ENCODE results near the gene GALNT17.
"Not testable (repeated sequence)": the region's sequence is repeated elsewhere in the genome, so short reads cannot be mapped to it uniquely, and the experiment has no call there.

Gene GALNT17

DNA sequence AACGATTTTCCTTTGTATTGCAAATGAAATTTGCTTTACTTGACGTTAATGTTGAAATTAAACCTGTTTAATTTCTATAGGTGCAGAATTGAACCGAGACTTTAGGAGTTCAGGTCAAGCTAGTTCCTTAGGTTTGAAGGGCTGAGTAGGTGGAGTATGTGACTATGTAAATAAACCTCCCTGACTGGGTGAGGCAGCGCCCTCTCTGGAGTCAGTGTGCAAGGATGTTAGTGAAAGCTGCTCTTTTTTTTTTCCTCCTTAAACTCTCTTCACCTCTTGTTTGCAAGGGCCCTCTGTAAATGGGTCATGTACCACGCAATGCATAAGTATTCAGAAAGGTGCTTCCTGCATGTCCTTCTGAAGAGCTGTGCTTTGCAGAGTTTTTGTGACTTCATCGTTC lies 33.8 kb downstream of the GALNT17 start:
- no peak for DNase-seq (ENCODE audit: low read depth in 2 of 2)

DNA sequence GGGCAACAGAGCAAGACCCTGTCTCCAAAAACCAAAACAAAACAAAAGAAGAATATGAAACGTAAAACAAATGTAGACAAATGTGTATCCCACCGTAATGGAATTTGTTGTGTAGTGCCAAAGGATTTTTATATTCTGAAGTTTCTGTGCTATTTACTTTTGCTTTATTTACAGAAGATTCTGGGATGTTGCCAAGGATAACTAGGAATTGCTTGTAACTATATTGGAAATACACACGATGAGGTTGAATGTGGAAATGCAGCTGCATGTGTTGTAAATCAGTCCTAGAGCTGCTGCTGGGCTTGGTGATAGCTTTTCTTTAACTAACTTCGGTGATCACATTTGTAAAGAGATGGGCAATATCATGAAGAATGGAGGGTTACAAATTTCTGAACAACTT lies 39.5 kb downstream of the GALNT17 start:
- no peak for DNase-seq (ENCODE audit: low read depth in 2 of 2)

DNA sequence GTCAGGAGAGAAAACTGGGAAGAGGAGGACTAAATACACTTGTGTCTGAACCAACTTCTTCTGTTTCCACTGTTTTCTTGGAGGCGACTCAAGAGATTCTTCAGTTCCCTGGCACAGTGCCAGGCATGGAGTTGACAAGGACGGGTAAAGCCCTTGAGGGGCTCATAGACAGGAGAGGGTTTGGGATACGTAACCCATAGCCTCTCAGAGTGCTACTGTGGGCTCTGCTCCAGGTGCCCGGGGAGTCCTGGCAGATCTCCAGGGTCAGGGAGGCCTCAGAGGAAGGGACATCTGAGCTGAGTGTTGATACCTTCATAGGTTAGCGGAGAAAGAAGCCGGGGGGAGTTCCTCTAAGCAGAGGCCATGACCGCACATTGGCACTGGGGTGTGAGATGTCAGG lies 42.0 kb downstream of the GALNT17 start:
- DNase-seq (ENCODE audit: low read depth in 2 of 2) = no peak

DNA sequence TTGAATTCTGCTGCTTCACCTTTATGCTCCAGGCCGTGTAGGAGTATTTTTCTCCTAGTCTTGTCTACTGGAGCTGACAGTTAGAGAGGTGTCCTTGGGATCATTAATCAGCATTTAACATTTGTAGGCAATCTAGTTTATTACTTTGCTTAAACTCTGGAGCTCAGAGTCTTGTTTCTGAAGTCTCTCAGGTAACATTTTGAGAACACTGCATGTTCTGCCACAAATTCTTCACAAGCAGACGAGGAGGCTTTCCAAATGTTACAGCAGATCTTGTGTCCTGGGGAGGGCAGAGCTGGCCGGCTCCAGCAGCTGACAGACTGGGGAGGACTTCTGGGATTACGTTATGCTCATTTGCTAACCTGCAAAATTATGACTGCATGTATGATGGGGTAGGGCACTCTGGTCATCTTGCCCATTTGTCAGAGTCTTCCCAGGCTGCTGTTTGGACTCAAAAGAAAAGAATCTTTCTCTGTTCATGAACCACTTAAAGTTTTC lies 50.5 kb downstream of the GALNT17 start:
- no peak for DNase-seq (ENCODE audit: low read depth in 2 of 2)

DNA sequence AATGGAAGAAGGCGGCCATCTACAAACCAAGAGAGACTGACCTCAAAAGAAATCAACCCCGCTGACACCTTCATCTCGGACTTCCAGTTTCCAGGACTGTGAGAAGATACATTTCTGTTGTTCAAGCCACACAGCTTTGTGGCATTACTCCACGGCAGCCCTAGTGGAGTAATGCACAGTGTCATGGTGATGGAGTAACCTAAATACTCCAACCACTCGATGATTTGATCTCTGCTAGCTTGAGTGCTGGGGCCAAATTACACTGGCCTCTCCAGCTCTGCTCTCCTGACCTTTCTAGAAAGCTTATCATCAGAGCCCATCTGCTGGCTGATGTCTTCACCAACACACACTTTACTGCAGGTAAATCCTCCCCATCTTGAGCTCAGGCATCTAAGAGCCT lies 52.2 kb downstream of the GALNT17 start:
- no peak for DNase-seq (ENCODE audit: low read depth in 2 of 2)

DNA sequence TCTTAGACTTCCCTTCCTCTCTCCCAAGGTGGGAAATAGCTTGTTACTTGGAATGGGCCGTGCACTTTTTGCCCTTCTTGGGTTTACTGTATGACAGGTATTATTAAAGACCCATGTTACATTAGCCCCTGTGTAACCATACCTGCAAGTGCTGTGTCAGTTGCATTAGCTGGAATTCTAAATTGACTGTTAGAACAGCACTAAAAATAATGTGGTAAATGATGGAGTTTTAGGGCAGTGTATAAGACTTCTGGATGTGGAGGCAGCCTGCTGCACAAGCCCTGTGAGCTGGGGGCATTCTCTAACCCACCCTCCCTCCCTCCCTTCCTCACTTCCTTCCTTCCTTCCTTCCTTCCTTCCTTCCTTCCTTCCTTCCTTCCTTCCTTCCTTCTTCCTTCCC lies 52.7 kb downstream of the GALNT17 start:
- DNase-seq (ENCODE audit: low read depth in 2 of 2) = no peak

DNA sequence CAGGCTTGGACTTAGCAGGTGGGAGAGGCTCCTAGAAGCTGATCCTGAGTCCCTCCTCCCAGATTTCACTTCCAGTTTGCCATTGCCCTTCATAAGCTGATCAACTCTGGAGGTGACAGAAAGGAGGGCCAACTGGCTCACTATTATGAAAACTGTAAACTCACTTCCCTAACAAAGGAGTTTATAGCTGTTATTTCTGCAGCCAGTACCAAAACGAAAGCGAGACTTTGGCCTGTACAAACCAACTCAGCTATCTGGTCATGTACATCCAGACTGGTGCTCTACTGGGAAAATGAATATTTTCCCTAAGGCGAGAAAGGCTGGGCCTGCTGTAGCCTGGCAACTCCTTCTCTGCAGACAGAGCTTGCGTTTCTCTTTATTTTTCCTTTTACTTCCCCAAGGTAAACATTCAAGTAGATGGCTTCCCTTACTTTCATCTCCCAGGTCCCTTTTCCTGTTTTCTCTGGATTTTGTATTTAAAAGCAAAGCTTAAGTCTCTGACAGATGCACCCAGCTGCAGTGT lies 54.7 kb downstream of the GALNT17 start:
- no peak for DNase-seq (ENCODE audit: low read depth in 2 of 2)

DNA sequence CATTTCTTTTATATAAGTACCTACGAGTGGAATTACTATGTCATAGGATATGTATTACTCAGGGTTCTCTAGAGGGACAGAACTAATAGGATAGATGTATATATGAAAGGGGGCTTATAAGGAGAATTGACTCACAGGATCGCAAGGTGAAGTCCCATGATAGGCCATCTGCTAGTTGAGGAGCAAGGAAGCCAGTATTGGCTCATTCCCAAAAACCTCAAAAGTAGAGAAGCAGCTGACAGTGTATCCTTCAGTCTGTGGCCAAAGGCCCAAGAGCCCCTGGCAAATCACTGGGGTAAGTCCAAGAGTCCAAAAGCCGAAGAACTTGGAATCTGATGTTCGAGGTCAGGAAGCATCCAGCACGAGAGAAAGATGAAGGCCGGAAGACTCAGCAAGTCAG lies 59.8 kb downstream of the GALNT17 start:
- DNase-seq (ENCODE audit: low read depth in 2 of 2) = no peak

DNA sequence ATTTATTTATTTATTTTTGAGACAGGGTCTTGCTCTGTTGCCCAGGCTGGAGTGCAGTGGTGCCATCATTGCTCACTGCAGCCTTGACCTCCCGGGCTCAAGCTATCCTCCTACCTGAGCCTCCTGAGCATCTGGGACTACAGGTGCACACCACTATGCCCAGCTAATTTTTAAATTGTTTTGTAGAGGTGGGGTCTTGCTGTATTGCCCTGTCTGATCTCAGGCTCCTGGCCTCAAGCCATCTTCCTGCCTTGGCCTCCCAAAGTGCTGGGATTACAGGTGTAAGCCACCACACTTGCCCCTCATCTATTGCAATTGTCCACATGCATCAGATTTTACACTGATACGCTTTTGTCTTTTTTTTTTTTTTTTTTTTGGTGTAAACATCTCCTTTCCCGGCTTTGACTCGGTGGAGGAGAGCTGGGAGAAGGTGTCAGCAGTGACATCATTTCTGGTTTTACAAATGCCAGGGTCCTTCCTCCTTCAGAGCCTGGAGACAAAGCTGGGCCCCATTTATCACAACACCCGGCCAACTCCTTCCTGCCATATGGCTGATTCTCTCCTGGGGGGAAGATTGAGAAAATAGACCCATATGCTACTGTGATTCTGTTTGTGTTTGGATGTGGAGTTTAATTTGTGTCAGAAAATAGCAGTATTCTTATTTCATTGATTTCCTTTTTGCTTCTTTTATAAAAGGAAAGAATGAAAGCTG lies 61.3 kb downstream of the GALNT17 start:
- no peak for DNase-seq (ENCODE audit: low read depth in 2 of 2)

DNA sequence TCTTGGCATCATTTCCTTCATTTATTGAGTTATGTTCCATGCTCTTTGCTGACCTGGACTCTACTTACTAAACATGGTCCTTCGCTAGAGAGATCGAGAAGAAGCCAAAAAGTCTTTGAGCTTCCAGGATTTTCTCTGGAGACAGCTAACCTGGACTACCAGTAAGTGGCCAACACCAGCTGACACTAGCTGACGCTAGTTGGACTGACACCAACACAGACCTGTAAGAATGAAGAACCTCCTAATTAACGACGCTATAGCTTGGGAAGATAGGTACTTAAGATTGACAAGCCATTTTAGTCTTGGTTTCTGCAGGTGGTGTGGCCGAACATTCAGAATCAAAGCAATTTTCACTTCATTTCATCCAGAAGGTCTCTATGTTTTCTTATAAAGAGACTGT lies 66.4 kb downstream of the GALNT17 start:
- DNase-seq (ENCODE audit: low read depth in 2 of 2) = no peak

DNA sequence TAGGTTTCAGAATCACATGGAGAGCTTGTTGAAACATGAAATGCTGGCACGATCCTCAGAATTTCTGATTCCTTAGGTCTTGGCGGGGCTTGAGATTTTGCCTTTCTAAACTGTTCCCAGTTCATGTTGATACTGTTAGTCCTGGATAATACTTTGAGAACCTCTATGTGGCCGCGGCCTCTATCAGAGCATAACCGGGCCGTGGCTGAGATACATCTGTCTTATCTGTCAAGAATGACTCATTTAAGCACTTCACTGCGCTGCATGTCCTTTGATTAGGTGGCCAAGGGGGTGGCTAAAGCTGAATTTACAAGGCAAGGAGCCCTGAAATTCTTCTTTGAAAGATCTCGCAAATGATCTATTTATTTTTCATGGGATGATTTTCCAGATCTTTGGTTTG lies 66.9 kb downstream of the GALNT17 start:
- DNase-seq (ENCODE audit: low read depth in 2 of 2) = no peak

DNA sequence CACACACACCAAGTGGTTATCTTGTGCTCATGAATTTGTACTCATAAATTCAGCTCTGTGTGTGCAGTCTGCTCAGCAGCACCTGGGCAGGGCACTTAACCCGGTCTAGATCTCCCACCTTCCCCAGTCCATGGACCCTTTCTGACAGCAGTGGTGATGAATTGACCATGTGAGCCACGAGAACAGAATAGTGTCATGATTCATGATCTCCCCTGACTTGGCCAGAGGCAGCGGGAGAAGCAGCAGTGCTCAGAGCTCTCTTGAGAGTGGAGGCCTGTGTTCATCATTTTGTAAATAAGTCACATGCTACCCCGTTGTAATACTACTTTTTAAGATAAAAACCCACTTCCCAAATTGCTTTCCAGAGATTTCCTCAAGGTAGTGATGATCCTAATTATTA lies 74.2 kb downstream of the GALNT17 start:
- DNase-seq (ENCODE audit: low read depth in 2 of 2) = no peak

DNA sequence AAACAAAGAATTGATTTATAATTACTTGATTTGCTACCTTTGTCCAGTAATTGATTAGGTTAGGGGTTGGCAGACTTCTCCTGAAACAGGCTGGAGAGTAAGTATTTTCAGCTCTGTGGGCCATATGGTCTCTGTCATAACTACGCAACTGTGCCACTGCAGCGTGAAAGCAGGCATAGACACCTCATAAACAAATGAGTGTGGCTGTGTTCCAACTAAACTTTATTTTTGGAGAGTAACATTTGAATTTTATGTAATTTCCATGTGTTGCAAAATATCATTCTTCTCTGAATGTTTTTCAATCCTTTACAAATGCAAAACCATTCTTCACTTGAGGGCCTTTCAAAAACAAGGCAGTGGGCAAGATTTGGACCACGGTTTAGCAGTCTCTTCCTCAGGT lies 76.9 kb downstream of the GALNT17 start:
- DNase-seq (ENCODE audit: low read depth in 2 of 2) = no peak

DNA sequence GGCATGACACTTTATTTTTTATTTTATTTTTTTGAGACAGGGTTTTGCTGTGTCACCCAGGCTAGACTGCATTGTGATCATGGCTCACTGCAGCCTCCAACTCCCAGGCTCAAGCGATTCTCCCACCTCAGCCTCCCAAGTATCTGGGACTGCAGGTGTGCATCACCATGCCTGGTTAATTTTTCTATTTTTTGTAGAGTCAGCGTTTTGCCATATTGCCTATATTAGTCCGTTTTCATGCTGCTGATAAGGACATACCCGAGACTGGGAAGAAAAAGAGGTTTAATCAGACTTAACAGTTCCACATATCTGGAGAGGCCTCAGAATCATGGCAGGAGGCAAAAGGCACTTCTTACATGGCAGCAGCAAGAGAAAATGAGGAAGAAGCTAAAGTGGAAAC lies 77.5 kb downstream of the GALNT17 start:
- not testable (repeated sequence) for DNase-seq (ENCODE audit: low read depth in 2 of 2)

DNA sequence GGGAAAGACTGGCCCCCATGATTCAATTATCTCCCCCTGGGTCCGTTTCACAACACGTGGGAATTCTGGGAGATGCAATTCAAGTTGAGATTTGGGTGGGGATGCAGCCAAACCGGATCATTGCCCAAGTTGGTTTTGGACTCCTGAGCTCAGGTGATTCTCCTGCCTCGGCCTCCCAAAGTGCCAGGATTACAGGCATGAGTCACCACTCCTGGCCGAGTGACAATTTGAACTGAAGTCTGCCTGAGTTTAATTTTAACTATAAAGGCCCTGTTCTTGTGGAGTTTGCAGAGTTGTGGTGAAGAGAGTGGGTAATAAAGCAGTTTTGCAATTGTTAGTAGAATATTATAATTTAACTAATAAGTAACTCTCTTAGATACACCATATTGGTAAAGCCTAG lies 78.3 kb downstream of the GALNT17 start:
- DNase-seq (ENCODE audit: low read depth in 2 of 2) = no peak

DNA sequence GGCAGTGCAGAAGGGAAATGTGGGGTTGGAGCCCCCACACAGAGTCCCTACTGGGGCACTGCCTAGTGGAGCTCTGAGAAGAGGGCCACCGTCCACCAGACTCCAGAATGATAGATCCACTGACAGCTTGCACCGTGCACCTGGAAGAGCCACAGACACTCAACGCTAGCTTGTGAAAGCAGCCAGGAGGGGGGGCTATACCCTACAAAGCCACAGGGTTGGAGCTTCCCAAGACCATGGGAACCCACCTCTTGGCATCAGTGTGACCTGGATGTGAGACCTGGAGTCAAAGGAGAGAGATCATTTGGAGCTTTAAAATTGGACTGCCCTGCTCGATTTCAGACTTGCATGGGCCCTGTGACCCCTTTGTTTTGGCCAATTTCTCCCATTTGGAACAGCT lies 80.5 kb downstream of the GALNT17 start:
- DNase-seq (ENCODE audit: low read depth in 2 of 2) = not testable (repeated sequence)

DNA sequence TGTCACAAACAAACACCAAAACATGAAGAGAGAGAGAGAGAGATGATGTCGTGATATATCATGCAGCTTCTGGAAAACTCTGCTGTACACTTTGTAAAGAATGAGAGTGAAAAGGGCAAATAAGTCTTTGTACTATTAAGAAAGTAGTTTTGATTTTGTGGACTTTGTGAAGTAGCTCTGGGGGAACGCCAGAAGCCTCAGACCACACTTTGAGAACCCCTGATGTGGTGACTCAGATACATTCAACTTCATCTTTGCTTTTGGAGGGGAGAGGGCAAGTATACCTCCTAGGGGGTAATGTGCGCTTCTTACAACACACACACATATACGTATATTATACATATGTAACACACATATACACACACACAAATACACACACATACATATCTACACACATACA lies 84.3 kb downstream of the GALNT17 start:
- DNase-seq (ENCODE audit: low read depth in 2 of 2) = no peak

DNA sequence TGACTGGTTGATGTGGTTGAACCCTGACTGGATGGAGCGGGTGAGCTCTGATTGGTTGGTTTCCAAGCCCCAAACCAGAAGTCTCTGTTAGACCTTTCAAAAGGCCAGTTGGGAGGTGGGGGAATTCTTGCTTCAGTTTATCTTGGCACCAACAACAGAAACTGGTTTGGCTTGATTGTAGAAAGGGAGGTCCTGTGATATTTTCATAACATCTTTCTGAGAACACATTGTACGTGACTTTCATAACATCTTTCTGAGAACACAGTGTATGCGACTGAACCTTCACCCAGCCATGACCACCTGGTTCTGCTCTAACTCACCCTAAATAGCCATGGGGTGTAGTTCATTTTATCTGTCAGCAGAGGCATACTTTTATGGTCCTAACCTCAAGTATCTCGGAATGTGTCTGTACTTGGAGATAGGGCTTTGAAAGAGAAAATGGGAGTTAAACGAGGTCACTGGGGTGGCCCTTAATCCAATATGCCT lies 88.3 kb downstream of the GALNT17 start:
- DNase-seq (ENCODE audit: low read depth in 2 of 2) = no peak

DNA sequence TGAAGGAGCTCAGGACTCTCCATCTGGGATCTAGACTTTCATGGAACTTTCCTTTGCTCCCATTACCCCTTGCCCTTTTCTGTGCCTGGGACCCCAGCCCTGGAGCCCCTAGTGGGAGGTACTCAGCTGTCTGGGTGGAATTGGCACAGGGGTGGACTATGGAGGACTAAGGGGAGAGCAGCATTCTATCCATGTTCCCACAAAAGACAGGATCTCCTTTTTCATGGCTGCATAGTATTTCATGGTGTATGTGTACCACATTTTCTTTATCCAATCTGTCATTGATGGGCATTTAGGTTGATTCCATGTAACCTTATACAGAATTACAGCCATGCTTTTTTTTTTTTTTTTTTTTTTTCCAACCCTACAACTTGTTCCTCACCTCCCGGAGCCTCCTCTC lies 89.1 kb downstream of the GALNT17 start:
- DNase-seq (ENCODE audit: low read depth in 2 of 2) = no peak

DNA sequence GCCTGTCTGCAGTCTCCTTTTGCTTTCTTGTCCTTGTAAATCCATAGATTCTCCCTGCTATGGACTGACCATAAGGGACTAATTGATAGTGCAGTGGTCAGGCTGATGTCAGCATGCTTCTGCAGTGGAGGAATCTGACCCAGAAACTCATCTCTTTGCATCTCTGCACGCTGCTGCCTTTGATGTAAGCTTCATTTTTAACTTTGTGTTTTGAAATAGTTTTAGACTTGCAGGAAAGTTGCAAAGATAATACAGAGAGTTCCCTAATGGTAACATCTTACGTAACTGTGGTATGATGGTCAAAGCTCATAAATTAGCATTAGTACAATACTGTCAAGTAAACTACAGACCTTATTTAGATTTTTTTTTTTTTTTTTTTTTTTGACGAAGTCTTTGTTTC lies 89.6 kb downstream of the GALNT17 start:
- DNase-seq (ENCODE audit: low read depth in 2 of 2) = no peak

DNA sequence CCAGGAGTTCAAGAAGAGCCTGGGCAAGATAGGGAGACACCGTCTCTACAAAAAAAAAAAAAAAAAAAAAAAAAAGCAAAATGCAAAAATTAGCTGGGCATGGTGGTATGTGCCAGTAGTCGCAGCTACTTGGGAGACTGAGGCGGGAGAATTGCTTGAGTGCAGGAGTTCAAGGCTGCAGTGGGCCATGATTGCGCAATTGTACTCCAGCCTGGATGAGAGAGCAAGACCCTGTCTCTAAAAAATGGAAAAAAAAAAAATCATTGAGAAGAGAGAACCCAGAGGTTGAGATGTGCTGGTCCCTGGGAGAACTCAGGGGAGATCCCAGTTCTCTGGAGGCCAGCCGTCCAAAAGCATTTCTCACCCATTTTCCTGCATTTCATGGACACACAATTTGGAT lies 95.2 kb downstream of the GALNT17 start:
- no peak for DNase-seq (ENCODE audit: low read depth in 2 of 2)

DNA sequence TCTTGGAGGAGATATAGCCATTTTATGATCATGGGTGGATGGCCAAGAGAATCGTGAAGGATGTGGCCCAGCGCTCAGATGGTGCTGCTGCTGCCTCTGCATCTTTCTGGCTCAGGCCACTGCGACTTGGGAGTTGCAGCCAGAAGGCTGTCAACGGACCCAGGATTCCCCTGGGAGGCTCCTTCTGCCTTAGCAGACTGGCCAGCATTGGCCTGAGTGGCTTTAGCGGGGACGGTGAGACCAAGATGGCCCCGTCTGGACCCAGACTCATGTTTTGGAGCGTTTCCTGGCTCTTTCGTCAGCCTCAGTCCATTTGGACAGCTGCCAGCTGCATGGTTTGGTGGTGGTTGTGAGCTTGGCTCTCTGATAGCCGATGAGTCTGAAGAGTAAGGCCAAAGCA lies 97.2 kb downstream of the GALNT17 start:
- DNase-seq (ENCODE audit: low read depth in 2 of 2) = no peak

DNA sequence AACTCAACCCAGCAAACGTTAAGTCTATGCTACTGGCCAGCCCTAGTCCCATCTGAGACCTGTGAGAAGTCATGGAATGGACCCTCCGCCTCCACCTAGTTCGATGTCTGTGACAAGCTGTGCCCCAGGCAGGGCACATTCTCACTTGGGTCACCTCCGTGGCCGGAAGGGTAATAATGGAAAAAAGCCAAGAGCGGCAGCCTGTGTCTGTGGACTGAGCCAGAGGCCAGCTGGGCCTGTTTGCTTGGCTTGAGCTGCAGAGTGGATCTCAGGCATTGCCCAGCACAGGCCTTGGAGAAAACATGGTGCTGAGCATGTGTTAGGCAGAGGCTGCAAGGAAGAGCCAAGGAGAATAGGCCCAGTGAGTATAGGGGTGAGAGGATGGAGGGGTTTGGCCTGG lies 97.8 kb downstream of the GALNT17 start:
- no peak for DNase-seq (ENCODE audit: low read depth in 2 of 2)

DNA sequence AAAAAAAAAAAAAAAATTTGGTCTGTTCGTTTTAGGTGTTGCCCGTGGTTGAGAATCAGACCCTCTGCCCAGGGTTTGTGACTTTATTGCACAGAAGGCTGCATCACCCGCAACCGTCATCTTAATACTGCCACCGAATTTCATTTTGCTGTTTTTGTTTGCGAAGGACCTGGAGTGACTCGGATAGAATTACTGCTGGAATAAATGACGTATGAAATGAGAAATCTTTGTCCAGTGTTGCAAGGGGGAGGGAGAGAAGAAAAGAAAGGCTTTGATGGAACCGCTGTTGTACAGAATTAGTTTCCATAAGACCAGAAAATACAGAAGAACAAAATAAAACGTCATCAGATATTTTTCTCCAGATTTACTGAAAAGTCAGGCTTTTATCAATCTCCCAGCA lies 103.3 kb downstream of the GALNT17 start:
- DNase-seq (ENCODE audit: low read depth in 2 of 2) = no peak
